ENCODE measurements around the gene FALEC. TPM values are rescaled to one million over a fixed set of nuclear protein-coding genes. Genes with fewer than 3 reads are reported as not detected.

Gene FALEC
- total RNA-seq, 1 experiment from 2014 or later: not detected

GRCh38 chr1:150551051-150551783, 35.7 kb downstream of the FALEC start:
- no peak overlapping the region for H3K4me3 Mint-ChIP-seq (ENCODE audit: unreplicated experiment)
- ChIA-PET CTCF (interaction anchor here (0.6 to 5.9 kb wide), 8 partner anchors 9 to 546 kb away, joined by 3 to 77 read pairs (median 4); no protein-coding TSS in a partner anchor), POLR2A (interaction anchor here (0.6 to 27.7 kb wide), 11 partner anchors 14 to 435 kb away, joined by 3 to 1801 read pairs (median 3); partner anchors contain the start of genes ENSA, FALEC, MCL1 and RPRD2)
- no peaks in the 10 kb centered on the region for H3K9me3 Mint-ChIP-seq (ENCODE audit: unreplicated experiment)
- peaks cover 33% of the 10 kb centered on the region for H3K4me1 Mint-ChIP-seq (ENCODE audit: insufficient read depth, unreplicated experiment)
- peaks cover 63% of the 10 kb centered on the region for H3K36me3 Mint-ChIP-seq (ENCODE audit: insufficient read depth, unreplicated experiment)
- intact Hi-C loops (cut with micrococcal nuclease): loop anchor here (5.0 kb wide), 1 partner anchor 431 kb away; the partner anchor contains the start of gene ANXA9
- H3K27ac Mint-ChIP-seq (ENCODE audit: low read depth, unreplicated experiment): no peak overlapping the region
- no peak for TF ChIP-seq CTCF (IDR thresholded peaks at IDR 0.05; ENCODE audit: unreplicated experiment)
- BruUV-seq (replicated peaks): no TSS peak
- DNase-seq (ENCODE audit: unreplicated experiment): peak; percentile 34
- no peaks in the 10 kb centered on the region for H3K27me3 Mint-ChIP-seq (ENCODE audit: insufficient read depth, unreplicated experiment)

GRCh38 chr1:150551784-150552127, 36.2 kb downstream of the FALEC start:
- no peak for DNase-seq (ENCODE audit: unreplicated experiment)
- ChIA-PET CTCF (interaction anchor here (0.5 to 5.9 kb wide), 7 partner anchors 9 to 371 kb away, joined by 3 to 77 read pairs (median 4); no protein-coding TSS in a partner anchor), POLR2A (interaction anchor here (0.6 to 27.7 kb wide), 11 partner anchors 15 to 434 kb away, joined by 3 to 1801 read pairs (median 4); partner anchors contain the start of genes ENSA, FALEC, MCL1 and RPRD2)
- peaks cover 67% of the 10 kb centered on the region for H3K36me3 Mint-ChIP-seq (ENCODE audit: insufficient read depth, unreplicated experiment)
- intact Hi-C loops (cut with micrococcal nuclease): loop anchor here (5.0 kb wide), 1 partner anchor 431 kb away; the partner anchor contains the start of gene ANXA9
- peak overlapping the region; percentile 81 for H3K27ac Mint-ChIP-seq (ENCODE audit: low read depth, unreplicated experiment)
- BruUV-seq (replicated peaks): no TSS peak
- peaks cover 33% of the 10 kb centered on the region for H3K4me1 Mint-ChIP-seq (ENCODE audit: insufficient read depth, unreplicated experiment)
- no peak for TF ChIP-seq CTCF (IDR thresholded peaks at IDR 0.05; ENCODE audit: unreplicated experiment)
- H3K27me3 Mint-ChIP-seq (ENCODE audit: insufficient read depth, unreplicated experiment): no peaks in the 10 kb centered on the region
- H3K4me3 Mint-ChIP-seq (ENCODE audit: unreplicated experiment): peak overlapping the region; percentile 41
- no peaks in the 10 kb centered on the region for H3K9me3 Mint-ChIP-seq (ENCODE audit: unreplicated experiment)

GRCh38 chr1:150552128-150552910, 36.8 kb downstream of the FALEC start:
- DNase-seq (ENCODE audit: unreplicated experiment): peak; percentile 97
- BruUV-seq (replicated peaks): no TSS peak
- TF ChIP-seq CTCF (IDR thresholded peaks at IDR 0.05; ENCODE audit: unreplicated experiment): no peak
- ChIA-PET POLR2A (interaction anchor here (0.6 to 27.7 kb wide), 10 partner anchors 15 to 433 kb away, joined by 3 to 1801 read pairs (median 4); partner anchors contain the start of genes ENSA, FALEC, MCL1 and RPRD2), CTCF (interaction anchor here (0.5 to 5.9 kb wide), 5 partner anchors 8 to 370 kb away, joined by 3 to 77 read pairs (median 4); no protein-coding TSS in a partner anchor)
- Mint-ChIP-seq H3K27ac (ENCODE audit: low read depth, unreplicated experiment) (peak overlapping the region; percentile 81), H3K4me1 (ENCODE audit: insufficient read depth, unreplicated experiment) (peaks cover 33% of the 10 kb centered on the region), H3K4me3 (ENCODE audit: unreplicated experiment) (peak overlapping the region; percentile 41), H3K27me3 (ENCODE audit: insufficient read depth, unreplicated experiment) (no peaks in the 10 kb centered on the region), H3K9me3 (ENCODE audit: unreplicated experiment) (no peaks in the 10 kb centered on the region), H3K36me3 (ENCODE audit: insufficient read depth, unreplicated experiment) (peaks cover 64% of the 10 kb centered on the region)
- intact Hi-C loops (cut with micrococcal nuclease): loop anchor here (5.0 kb wide), 1 partner anchor 430 kb away; the partner anchor contains the start of gene ANXA9
